H4 (cell line): Measurements from ENCODE around the gene ANTKMT. TPM values are rescaled to one million over a fixed set of nuclear protein-coding genes. Genes with fewer than 3 reads are reported as not detected.

Source experiments
- DNase-seq: peaks from one replicate; pipeline ENCODE4 v3.0.0-alpha.2; 2015; ENCODE audit warnings: low spot score
- total RNA-seq: library from RNA; depleted of rRNA; stranded (reverse); fragments of >200 nt; shearing (Covaris generic); gene quantifications from 2 replicates; pipeline ENCODE4 v1.2.3, GENCODE V29; 2014

Gene ANTKMT
- total RNA-seq, 1 experiment from 2014 or later: 10.9 TPM

DNA sequence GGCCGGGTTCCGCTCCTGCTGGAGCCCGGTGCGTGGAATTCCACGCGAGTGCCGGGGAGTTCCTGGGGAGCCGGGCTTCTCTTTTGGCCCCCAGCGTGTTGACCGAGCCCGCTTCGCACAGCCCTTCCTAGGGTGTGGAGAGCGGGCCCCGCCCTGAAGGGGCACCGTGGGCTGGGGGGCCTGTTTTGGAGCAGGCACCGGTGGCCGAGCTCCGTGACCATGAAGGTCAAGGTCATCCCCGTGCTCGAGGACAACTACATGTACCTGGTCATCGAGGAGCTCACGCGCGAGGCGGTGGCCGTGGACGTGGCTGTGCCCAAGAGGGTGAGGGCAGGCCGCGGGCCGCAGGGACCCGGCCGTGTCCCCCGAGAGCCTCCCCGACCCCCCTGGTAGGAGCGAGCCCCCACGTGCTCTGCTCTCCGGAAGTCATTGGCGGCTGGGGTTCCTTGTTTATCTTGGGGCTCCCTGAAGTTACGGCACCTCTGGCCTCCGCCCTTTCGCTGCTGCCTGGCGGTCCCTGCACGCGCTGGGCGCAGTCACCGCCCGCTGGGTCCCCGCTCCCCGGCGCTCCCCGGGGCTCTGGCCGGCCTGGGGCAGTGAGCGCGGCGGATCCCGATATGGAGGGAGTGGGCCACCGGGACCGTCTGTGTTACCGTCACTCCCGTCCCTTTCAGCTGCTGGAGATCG lies 6.5 kb downstream of the ANTKMT start:
- no peak for DNase-seq

- peak; percentile 88 for DNase-seq
These were observed 7.4 kb downstream of the ANTKMT start for GRCh38 chr16:728131-728889.

DNA sequence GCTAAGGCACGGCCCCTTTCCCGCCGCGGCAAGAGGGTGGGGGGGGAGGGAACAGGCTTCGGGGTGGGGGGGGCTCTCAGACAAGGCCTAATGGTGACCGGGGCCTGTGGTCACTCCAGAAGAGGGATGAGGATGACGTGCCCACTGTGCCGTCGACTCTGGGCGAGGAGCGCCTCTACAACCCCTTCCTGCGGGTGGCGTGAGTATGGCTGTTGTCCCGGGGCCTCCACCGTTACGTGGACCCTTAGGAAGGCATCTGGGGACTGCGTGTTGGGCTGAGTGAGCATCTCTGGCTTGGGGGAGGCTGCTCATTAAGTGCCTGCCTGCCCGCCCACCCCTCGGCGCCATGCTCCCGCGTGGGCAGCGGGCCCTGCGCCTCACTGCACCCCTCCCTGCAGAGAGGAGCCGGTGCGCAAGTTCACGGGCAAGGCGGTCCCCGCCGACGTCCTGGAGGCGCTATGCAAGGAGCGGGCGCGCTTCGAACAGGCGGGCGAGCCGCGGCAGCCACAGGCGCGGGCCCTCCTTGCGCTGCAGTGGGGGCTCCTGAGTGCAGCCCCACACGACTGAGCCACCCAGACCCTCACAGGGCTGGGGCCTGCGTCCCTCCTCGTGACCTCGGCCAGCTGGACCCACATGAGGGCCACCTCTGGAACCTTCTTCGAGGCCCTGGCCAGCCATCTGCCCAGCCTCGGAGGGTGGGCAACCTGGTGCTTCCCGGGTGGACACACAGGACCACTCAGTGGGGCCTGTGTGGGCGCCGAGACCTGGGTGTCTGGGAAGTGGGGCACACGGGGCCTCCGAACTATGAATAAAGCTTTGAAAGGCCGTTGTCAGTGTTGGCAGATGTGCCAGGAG lies 8.2 kb downstream of the ANTKMT start:
- DNase-seq: no peak

GRCh38 chr16:729768-730665 lies 9.1 kb downstream of the ANTKMT start:
- no peak for DNase-seq

GRCh38 chr16:730666-731509 lies 9.9 kb downstream of the ANTKMT start:
- no peak for DNase-seq

GRCh38 chr16:732332-732731 lies 11.4 kb downstream of the ANTKMT start:
- DNase-seq: no peak

DNA sequence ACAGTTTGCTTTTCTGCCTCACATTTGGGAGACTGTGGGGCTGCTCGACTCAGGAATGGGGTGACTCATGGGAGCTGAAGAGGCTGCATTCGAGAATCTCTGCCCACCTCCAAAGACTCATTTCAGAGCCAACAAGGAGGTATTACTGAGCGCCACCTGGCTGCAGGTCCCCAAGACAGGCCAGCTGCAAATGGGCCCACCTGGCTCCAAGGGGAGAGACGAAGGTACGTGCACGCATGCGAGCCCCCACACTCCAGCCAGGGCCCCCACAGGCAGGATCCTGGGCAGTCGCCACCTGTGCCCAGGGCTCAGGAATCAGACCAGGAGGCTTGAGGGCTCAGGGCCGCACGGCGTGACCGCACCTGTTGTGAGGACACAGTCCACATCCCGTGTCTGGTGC lies 12.0 kb downstream of the ANTKMT start:
- DNase-seq: no peak

GRCh38 chr16:733382-734207 lies 12.6 kb downstream of the ANTKMT start:
- DNase-seq: no peak

GRCh38 chr16:734208-734980 lies 13.4 kb downstream of the ANTKMT start:
- no peak for DNase-seq

DNA sequence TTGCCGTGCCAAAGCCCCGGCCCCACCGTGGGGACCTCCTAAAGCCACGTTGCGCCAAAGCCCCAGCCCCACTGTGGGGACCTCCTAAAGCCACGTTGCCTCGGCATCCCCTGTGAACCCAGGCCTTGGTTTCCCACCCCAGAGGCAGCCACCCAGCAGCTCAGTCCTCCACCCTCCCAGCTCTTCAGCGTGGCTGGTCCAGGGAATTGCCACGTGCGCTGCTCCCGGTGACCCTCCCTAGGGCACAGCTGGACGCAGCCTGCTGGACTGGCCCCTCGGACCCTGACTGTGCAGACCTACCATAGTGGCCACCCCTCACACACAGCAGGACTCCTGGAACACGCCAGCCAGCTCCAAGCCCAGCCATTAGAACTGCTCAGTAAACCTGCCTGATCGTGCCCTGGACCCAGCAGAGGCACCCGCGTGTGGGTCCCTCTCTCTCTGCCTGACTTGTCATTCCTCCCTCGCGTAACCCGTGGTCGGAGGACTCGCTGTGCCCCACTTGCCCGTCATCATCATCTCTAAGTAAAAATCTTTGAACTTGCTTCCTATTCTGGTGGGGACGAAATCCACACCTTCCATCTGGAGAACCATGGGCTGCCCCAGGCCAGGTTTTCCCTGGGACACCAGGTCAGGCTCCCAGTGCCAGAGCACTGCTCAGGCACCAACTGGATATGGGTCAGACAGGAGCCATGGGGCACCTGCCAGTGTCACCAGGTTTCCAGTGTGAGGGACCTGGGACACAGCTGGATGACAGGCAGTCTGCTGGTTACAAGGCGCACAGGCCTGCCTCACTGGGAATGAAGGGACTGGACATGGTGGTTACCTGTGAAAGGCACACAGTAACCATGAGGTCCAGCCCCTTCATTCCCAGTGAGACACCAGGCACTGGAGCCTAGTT lies 14.3 kb downstream of the ANTKMT start:
- no peak for DNase-seq

DNA sequence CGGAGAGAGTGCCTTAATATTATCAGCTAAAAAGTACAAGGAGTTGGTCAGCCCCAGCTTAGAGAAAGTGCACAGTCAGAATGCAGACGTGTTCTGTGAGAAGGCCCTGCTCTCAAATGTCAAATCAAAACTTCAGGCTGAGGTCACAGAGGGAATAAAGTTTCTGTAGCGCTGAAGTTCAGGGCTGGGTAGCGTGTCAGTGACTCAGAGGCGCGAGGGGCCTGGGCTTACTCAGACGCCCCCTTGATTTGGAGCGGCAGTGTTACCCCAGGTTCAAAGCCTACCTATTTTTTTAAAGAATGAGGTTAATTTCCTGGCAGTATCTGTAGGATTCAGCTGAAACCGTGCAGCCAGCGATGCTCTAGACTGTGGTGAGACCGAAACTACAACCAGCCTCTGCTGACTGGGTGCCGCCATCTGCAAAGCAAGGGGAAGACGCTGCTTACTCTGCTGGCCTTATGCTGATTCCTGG lies 15.1 kb downstream of the ANTKMT start:
- no peak for DNase-seq

GRCh38 chr16:736936-737481 lies 16.1 kb downstream of the ANTKMT start:
- no peak for DNase-seq

DNA sequence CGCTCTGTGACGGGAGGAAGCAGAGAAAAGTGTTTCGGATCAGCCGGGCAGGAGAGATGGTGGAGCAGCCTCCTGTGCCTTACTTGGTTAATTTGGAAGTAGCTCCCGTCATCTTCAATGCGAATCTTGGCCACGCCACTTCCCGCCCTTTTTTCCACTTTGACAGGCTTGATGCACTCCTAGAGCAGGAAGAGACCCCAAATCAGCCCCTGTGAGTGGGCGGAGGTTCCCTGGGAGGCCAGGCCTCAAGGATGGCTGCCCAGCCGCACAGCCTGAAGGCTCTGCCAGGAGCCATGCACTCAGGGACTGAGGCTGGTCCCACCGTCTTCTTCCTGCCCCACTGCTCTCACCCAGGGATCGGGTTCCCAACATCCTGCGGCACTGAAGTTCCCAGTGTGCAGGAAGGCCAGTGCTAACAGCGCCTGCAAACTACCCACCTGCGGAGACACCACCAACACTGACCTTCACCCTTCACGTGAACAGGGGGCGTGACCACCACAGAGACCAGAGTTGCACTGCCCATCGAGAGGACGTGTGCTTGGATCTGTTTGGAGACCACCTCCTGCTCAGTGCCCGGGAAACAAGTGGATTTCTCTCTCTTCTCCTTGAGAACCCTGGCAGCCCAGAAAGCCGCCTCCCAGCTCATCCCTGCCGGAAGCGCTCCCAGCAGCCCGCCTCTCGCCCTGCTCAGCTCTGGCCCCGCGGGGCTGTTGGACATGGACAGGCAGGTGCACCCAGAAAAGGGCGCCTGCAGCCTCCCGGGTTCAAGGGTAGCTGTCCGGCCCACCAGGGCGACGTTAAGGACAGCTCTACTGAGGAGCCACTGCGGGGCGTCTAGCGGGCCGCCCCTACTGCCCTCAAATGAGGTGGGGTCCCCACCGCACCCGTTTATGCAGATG lies 18.9 kb downstream of the ANTKMT start:
- DNase-seq: no peak

DNA sequence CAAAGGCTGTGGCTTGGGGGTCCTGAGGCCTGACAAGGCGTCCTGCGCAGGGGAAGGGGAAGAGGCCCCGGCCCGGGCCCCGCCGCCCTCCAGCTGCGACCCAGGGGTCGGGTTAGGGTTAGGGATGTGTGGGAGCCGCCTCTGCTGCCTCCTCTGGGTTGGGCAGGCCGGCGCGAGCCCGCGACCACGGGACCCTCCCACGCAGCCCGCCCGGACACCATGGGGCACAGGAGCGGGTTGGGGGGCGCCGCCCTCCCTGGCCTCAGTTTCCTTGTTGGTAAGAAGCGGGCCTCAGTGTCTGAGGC lies 19.5 kb downstream of the ANTKMT start:
- no peak for DNase-seq

DNA sequence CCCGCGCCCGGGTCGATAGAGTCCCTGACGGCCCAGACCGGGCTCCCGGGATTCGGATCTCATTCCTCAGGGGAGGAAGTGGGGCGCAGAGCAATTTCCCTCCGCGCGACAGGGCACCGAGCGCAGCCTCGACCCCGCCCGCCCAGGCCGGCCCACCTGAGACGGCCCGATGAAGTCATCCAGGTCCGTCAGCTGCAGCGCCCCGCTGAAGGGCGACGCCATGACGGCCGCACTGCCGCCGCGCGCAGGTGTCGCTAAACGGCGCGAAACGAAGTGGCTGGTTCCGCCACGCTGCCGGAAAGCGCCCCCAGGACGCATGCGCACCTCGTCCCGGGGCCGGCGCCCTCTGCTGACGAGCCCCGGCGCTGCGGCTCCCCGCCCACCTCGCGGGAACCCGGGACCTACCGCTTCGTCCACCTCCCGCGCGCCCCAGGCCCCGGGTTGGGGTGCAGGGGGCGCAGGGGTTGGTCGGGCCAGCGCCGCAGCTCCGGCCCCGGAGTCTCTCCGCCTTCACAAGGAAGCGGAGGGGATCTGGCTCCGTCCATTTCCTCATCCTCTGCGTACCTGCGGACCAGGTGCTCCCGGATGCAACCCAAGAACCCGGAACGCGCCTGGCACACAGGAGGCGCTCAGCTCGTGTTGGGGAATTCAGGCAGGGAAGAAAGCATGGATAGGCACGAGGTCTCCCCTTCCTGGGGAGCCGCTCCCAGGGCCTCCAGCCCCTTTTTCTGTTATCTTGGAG lies 20.0 kb downstream of the ANTKMT start, which contains the start of gene CIAO3:
CIAO3 (minus strand) TSS at position 234 of the 742 bp plus-strand sequence; CDS start at position 222, 12 bp downstream.
- DNase-seq: peak; percentile 80
